HG03575 (cell line): Measurements from ENCODE around the gene MBP.

ENCODE experiments used
- ATAC-seq: cut with Tn5 transposase; IDR thresholded peaks from one replicate; pipeline ENCODE4 v1.9.1; 2021; ENCODE audit not compliant: unreplicated experiment, insufficient number of reproducible peaks, low FRiP score; ENCODE audit errors: extremely low read depth

The MBP gene

GRCh38 chr18:77045677-77046076 is 86.9 kb downstream of the MBP start:
- ATAC-seq: no peak

GRCh38 chr18:77044866-77045664 is 87.5 kb downstream of the MBP start:
- no peak for ATAC-seq

- no peak for ATAC-seq
These were observed 88.9 kb downstream of the MBP start for GRCh38 chr18:77043541-77044280.

GRCh38 chr18:77042583-77042982 is 90.0 kb downstream of the MBP start:
- no peak for ATAC-seq

DNA sequence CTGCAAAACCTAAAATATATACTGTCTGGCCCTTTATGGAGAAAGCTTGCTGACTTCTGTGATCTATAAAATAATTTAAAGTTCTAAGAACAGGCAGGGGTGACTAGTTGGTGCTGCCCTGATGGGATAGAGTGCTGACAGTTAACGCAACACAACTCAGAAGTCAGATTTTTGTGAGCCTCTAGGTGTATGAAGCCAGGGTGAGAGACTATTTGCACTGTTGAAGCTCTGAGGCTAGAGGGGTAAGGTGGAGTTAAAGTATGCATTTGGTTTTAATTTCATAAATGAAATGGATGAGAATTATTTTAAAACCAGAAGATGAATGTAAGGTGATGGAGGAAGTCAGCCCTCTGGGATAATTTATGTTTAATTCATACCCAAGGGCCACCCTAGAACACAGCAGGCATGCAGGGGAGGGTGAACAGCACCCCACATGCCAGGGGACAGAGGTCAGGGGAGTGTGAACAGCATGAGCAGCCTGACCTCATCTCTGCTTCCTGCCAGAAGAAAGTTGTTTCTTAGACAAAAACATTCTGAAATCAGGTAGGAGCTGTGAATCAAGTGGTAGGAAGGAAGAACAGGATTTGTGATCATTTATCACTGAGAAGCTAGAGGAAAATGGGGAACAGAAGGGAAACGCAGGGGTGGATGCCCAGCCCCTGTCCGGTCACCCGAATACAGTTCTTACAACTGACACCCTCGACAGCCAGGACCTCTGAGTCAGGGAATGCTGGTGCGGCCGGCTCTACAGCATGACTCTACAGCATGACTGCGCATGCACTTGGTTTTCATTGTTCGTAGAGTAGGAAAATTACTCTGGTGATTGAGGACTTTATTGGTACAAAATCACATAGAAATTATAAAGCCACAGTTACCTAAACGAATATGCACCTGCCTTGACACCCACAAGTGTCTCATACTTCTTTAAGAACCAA is 93.1 kb downstream of the MBP start:
- ATAC-seq: no peak

DNA sequence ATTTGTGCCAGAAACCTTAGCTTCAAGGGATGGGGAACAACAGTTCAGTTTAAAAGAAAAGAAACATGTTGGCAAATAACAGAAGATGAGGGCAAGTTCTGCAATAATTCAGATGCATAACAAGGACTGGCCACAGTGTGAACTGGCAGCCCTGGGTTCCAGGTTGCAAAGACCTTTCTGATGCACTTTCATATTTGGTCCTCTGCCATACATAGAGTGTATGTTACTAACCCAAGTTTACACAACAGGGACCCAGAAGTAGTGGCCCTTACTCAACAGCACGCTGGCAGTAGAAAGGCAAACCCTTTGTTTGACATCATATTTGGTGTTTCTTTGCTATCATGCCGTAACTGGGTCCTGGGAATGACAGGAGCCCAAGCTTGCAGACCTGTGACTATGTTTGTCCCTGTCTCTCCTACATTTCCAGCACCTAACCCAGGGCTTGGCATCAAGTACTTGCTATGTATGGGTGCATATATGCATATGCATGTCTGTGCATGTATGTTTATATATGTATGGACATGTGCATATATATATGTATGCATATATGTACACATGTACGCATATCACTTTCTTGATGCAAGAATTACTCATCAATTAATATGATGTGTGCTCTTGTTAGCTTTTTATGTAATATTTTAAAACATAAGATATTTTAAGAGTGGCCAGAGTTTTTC is 94.3 kb downstream of the MBP start:
- no peak for ATAC-seq

GRCh38 chr18:77037567-77037966 is 95.0 kb downstream of the MBP start:
- ATAC-seq: no peak

- no peak for ATAC-seq
These were observed 97.0 kb downstream of the MBP start for GRCh38 chr18:77035380-77036187.

- no peak for ATAC-seq
These were observed 99.0 kb downstream of the MBP start for GRCh38 chr18:77033575-77033974.

- no peak for ATAC-seq
These were observed 100.3 kb downstream of the MBP start for GRCh38 chr18:77032181-77032701.

DNA sequence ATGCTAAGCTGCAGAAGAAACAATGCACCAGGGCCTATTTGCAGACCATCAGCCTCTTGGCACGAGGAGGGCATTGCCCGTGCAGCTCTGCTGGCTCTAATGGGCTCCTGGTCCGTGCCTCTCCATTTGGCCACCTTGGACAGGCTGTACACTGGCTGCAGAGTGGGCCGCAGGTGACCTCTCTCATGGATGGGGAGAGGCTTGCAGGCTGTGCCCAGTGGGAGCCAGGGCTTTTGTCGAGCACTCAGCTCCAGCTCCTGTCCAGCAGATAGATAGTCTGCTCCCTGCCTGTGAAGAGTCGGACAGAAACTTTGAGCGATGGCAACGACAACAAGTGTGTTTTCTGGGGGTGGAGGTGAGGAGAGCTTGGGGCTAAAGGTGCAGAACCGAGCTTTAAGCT is 100.9 kb downstream of the MBP start:
- ATAC-seq: no peak

DNA sequence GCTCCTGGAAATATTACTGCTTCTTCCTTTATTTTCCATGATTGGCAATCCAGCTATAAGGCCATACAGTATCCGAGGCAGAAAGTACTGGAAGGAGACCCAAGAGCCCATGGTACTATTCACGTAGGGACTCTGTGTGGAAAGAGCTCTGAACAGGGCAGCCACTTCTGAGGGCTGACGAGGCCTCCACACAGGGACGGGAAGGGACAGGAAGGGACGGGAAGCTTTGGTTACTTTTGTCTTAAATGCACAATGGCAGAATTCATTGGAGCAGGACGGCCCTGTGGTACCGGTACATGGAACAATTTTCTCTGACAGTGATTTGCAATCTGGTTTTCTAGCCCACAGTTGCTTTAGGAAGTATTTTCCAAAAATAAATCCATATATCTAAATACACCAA is 102.4 kb downstream of the MBP start:
- no peak for ATAC-seq

GRCh38 chr18:77025831-77026363 is 106.7 kb downstream of the MBP start:
- ATAC-seq: no peak

DNA sequence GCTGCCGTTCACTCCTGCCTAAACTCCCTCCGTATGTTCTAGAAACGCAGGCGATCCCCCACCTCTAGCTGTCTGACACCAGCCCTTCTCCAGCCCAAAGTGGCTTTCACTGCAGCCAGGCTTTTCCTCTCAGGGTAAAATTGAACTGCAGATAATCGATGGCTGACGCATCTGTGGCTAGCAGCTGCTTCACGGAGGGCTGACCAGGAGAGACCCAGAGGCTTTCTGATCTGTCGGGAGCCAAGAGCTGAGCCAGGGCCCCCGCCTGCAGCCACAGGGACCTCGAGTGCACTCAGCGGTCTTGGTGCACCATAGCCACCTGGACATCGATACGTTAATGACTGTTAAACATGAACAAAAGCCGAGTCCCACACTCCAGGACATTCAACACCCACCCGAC is 107.5 kb downstream of the MBP start:
- no peak for ATAC-seq

DNA sequence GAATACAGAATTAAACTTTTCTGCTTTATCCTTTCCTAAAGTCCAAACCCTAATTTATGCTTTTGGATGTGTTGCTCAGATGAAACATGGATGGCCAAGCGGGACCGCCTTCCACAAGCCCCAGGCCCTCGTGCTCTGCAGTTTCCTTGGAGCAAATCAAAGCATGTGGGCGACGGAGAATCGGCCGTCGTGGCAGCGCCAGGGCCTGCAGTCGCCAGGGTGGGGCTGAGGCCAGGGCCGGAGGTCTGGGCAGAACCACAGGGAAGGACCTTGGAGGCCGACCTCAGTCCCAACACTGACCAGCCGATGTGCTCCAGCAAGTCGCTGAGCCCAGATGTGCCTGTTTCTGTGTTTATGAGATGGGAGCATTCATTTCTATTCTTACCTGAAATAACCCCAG is 108.1 kb downstream of the MBP start:
- ATAC-seq: no peak

DNA sequence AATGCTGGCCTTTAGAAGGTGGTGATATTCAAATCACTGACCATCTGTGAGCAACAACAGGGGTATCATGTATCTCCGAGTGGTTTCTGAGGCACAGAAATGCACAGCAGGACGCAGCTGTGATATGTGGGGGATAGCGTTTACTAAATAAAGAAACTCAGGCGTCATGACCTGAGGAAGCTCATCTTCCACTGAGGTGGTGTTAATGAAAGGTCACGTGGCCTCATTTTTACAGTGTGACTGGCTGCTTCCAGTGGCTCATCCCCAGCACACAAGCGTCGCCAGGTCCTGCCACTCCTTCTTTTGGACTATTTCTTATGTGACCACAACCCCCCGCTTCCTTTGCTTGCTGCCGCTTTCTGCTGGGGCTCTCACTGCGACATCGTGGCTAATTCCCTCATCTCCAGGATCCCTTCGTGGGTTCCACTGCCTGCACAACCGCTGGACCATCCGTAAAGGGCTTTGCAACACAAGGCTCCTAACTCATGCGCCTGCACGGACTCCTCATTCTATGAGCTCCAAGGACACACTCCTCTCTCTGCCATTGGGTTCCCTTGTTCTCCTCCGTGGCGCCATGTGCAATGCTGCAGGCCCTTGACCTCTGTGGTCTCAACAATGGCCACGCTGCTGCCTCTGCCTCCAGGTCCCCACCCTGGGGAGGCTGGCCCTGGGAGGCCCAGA is 109.3 kb downstream of the MBP start:
- ATAC-seq: no peak

- no peak for ATAC-seq
These were observed 110.0 kb downstream of the MBP start for GRCh38 chr18:77022556-77022955.
